ENCODE measurements around the gene ZNF514. TPM values are rescaled to one million over a fixed set of nuclear protein-coding genes. Genes with fewer than 3 reads are reported as not detected.
"Not testable (repeated sequence)": the region's sequence is repeated elsewhere in the genome, so short reads cannot be mapped to it uniquely, and the experiment has no call there.

The ZNF514 gene
- 25.1 TPM for total RNA-seq

GRCh38 chr2:95159690-95160449 lies at the start of gene ZNF514:
TSS of gene ZNF514 (minus strand) at chr2:95159848. CDS start at chr2:95153253, 6,595 bp downstream.
- DNase-seq: peak; percentile 21

- no peak for DNase-seq
Observed at GRCh38 chr2:95208106-95208505, 48.5 kb upstream of the ZNF514 start.

GRCh38 chr2:95207111-95207961 lies 47.7 kb upstream of the ZNF514 start, which contains the start of gene ZNF892:
TSS of gene ZNF892 (plus strand) at chr2:95207521. CDS start at chr2:95207816, 295 bp downstream.
- DNase-seq: peak; percentile 80

- no peak for DNase-seq
Observed at GRCh38 chr2:95206096-95206495, 46.4 kb upstream of the ZNF514 start.

DNA sequence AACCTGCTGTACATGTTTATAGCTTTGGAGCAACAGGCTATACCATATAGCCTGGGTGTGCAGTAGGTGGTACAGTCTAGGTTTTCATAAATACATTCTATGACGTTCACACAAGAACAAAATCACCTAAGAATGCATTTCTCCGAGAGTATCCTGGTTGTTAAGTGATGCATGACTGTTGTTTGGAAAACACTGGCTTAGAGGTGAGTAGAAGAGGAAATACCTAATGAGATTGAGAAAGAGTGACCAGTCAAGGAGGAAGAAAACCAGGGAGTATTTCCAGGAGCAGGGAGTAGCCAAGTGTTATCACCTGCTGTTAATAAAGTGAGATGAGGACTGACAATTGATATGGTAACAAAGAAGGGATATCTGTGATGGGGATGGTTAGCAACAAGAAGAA lies 44.7 kb upstream of the ZNF514 start:
- DNase-seq: no peak

DNA sequence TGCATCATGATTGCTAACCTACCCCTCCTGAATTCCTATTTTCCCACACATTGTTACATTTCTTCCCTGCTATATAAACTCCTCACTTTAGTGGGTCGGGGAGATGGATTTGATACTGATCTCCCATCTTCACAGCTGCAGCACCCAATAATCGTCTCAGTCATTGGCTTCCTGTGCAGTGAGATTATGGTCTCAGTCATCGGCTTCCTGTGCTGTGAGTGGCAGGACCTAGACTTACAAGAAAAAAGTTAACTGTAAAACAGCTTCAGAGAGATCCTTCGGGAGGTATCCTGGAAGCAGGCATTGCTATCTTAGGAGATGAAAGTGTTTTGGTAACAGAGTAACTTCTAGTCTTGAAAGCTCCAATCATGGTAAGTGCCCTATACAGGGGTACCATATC lies 44.3 kb upstream of the ZNF514 start:
- no peak for DNase-seq

- DNase-seq: not testable (repeated sequence)
Observed at GRCh38 chr2:95192956-95193355, 33.3 kb upstream of the ZNF514 start.

DNA sequence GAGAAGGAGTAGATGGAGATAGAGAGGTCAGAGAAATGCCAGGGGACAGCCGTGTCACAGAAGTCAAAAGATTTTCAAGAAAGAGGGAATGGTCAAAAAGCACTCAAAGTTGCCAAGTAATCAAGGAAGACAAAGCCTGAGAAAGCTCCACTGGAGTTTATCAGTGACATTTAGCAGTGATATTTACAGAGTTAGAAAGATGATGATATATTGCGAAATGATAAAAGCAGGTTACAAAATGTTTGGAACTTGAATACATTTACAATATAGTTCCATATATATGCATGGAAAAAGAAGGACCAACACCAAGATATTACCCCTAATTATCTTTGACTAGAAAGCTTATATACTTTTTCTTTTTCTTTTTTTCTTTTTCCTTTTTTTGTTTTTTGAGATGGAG lies 26.3 kb upstream of the ZNF514 start:
- DNase-seq: no peak

DNA sequence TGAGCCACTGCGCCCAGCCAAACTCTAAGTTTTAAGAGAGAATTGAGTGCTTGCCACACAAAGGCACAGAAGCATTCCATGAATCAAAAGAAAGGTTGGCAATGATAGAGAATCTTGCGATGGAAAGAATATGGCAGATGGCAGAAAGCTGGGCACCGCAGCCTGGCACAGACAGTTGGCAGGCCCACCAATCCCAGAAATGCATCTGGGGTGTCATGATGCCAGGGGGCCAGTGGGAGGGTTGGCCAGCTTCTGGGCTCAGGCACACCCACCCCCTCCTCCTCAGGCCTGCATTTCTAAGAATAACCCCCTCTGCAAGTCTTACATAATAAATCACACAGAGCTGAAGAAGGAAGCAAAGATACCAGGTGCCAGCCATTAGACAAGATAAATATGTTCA lies 25.5 kb upstream of the ZNF514 start:
- DNase-seq: no peak

- DNase-seq: no peak
Observed at GRCh38 chr2:95181774-95182173, 22.1 kb upstream of the ZNF514 start.

DNA sequence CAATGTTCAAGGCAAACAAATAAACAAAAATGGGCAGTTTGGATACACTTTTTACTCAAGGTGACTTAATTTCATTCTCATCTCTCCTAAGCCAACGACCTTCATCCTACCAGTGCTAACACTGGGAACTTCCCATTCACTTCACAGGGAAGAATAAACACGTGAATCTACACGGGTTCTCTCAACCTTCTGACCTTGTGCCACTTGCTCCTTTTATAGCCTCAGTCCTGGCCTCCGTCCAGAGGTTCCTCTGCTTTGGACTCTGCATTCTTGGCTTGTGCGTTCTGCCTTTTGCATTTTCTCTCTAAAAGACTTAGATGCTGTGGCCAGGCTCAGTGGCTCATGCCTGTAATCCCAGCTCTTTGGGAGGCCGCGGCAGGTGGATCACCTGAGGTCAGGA lies 19.8 kb upstream of the ZNF514 start:
- no peak for DNase-seq

- no peak for DNase-seq
Observed at GRCh38 chr2:95174031-95174542, 14.4 kb upstream of the ZNF514 start.

DNA sequence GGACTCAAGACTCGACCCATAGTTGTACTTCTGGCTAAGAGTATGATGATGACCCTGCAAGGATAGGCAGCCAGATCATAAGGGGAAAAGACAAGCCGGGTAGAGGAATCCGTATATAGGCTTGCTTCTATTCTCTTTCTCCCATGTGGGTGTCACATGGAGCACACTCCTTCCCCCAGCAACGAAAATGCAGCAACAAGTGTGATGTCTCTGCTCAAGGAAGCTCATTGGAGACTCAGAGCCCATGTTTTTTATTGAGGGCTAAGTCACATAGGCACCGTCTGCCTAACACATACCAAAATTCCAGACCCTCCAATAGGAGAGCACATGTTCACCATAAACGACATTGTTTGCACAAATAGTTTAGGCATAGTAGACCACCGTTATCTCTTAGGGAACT lies 12.3 kb upstream of the ZNF514 start:
- no peak for DNase-seq

- no peak for DNase-seq
Observed at GRCh38 chr2:95166065-95166763, 6.6 kb upstream of the ZNF514 start.

DNA sequence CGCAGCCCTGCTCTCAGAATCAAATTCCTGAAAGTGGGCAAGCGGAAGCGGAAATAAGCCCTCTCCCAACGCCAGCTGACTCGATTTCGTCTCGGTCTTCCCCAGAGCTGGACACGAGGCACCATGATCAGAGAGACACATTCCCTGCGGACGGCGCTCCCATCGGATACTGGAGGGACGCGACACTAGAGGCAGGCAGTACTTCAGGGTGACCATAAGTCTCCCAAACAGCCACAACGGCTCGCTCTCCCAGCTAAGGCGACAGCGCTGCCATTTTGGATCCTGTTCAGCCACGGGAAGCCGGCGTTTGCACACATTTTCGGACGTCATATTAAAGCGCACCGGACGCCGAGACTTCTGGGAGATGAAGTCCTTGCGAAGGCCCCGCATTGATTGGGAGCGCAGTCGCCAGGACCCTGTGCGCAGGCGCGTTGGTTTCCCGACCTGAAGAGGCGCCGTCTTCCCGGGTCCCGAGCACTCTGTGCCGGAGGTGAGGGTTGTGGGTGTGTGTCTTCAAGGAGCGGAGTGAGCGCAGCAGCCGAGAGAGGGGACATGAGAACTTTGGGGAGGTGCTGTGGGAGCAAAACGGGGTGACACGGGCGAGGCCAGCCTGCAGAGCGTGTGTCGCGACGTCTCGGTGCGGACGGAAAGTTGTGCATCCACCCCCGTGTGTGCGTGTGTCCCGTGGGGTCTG lies 5.9 kb upstream of the ZNF514 start, which contains the start of gene ZNF2:
ZNF2 (plus strand) TSS at position 439 of the 694 bp plus-strand sequence. CDS start 10,418 bp downstream, outside the sequence.
- peak; percentile 96 for DNase-seq

GRCh38 chr2:95165030-95165370 lies 5.4 kb upstream of the ZNF514 start:
- no peak for DNase-seq

DNA sequence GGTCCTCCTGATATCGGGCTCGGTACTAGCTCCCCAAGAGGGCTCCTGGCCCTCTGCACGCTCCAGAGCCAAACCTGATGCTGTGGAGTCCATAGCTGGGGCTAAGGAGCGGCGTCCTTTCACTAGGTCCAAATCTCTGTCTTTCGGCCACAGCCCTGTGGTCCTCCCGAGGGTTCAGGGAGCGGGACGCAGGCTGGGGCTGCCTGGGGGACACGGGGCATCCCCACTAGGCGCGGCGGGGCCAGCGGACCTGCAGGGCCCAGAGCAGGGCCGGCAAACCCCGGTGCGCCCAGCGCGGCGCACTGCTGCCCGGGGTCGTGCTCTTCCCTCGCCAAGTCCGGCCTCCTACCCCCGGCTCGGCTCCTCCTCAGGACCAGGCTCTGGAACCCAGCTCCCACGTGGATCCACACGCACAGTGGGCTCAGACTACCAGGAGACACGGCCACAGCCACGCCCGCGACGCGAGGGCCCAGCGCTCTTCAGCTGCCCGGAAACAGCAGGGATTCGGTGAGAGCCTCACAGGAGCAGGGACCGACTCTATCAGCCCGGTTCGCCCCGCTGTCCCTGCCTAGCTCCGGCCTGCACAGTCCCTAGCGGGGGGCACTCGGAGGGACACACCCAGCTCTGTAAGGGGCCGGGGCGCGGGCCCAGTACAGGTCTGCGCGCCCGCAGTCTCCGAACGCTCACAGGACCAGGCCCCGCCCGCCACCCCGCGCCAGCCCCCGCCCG lies 593 bp downstream of the ZNF514 start:
- DNase-seq: peak; percentile 10

GRCh38 chr2:95158441-95158840 lies 1.2 kb downstream of the ZNF514 start:
- DNase-seq: no peak

- no peak for DNase-seq
Observed at GRCh38 chr2:95149397-95149984, 10.2 kb downstream of the ZNF514 start.

DNA sequence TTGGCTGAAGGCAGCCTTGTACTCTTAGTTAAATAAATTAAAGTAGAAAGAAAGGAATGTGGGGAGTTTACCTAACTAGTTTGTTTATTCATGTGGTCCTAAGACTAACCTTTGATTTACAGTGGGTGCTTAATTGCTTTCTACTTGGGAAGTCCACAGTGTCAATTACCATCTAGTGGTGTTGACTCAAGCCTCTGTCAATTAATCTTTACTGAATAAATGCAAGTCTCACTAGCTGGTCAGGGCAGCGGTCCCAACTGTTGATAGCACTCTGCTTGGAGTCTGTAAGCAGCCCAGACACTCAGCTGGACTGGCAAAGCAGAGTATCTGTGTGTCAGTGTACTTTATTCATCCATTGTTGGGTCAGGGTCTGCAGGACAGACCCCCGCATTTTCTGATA lies 15.8 kb downstream of the ZNF514 start:
- DNase-seq: no peak

- DNase-seq: no peak
Observed at GRCh38 chr2:95138702-95139101, 20.9 kb downstream of the ZNF514 start.

Measured in skin of body (tissue), 2 donors.